ENCODE data around the gene PLEKHG4B.

DNA sequence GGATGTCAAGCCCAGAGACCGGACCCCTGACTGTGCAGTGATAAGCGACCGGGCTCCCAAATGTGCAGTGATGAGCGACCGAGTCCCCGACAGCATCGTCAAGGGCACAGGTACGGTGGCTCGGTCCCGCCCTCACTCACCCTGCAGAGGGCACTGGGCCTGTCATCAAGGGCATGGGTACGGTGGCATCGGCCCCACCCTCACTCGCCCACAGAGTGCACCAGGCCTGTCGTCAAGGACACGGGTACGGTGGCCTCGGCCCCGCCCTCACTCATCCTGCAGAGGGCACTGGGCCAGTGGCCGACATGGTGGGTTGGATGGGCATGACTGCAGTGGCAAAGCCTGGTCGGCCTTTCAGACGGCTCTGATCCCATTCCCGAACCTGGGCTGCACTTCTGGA is 89.6 kb downstream of the PLEKHG4B start:
- TF ChIP-seq, protein P1, sequence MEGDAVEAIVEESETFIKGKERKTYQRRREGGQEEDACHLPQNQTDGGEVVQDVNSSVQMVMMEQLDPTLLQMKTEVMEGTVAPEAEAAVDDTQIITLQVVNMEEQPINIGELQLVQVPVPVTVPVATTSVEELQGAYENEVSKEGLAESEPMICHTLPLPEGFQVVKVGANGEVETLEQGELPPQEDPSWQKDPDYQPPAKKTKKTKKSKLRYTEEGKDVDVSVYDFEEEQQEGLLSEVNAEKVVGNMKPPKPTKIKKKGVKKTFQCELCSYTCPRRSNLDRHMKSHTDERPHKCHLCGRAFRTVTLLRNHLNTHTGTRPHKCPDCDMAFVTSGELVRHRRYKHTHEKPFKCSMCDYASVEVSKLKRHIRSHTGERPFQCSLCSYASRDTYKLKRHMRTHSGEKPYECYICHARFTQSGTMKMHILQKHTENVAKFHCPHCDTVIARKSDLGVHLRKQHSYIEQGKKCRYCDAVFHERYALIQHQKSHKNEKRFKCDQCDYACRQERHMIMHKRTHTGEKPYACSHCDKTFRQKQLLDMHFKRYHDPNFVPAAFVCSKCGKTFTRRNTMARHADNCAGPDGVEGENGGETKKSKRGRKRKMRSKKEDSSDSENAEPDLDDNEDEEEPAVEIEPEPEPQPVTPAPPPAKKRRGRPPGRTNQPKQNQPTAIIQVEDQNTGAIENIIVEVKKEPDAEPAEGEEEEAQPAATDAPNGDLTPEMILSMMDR (IDR thresholded peaks at IDR 0.05) = no peak
- TF ChIP-seq POLR2A (IDR thresholded peaks at IDR 0.05) = no peak
